22Rv1 (cell line): Measurements from ENCODE around the gene SND1.

ENCODE experiments used
- ZFX ChIP-seq: fragments of 450-650 bp; IDR thresholded peaks from 2 replicates; pipeline ENCODE4 v1.6.1; 2017; ENCODE audit warnings: antibody characterized with exemption, borderline replicate concordance
- TF ChIP-seq, protein P1 (sequence below): fragments of 450-650 bp; IDR thresholded peaks from 2 replicates; pipeline ENCODE4 v1.5.1; 2017; ENCODE audit warnings: mild to moderate bottlenecking

DNA sequence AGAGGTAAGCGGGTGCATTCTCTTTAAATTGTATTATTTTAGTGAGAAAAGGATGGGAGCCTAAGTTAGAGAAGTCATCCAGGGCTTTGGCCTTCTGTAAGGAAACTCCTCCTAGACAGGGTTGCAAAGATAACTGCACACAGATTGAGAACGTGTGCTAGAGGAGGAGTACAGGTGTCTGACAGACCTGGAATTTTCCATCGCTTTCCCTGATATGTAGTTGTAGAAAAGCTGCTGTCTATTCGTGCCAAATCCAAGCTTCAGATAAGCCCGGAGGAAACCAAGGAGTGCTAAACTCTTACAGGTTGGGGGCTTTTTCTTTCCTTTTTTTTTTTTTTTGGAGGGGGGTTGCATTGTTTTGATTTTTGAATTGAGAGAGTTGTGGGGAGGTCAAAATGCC is 356.1 kb downstream of the SND1 start:
- TF ChIP-seq, protein P1, sequence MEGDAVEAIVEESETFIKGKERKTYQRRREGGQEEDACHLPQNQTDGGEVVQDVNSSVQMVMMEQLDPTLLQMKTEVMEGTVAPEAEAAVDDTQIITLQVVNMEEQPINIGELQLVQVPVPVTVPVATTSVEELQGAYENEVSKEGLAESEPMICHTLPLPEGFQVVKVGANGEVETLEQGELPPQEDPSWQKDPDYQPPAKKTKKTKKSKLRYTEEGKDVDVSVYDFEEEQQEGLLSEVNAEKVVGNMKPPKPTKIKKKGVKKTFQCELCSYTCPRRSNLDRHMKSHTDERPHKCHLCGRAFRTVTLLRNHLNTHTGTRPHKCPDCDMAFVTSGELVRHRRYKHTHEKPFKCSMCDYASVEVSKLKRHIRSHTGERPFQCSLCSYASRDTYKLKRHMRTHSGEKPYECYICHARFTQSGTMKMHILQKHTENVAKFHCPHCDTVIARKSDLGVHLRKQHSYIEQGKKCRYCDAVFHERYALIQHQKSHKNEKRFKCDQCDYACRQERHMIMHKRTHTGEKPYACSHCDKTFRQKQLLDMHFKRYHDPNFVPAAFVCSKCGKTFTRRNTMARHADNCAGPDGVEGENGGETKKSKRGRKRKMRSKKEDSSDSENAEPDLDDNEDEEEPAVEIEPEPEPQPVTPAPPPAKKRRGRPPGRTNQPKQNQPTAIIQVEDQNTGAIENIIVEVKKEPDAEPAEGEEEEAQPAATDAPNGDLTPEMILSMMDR: no peak
- TF ChIP-seq ZFX: no peak
